MM.1S (cell line): ENCODE measurements around the gene FARS2.

Experiments
- DNase-seq: peaks from one replicate; pipeline ENCODE4 v3.0.0-alpha.2; 2015
- H2AFZ ChIP-seq: fragments of 300-600 bp; sonication (generic); 2 replicates; pipeline ENCODE4 v1.6.0; 2016; ENCODE audit warnings: antibody characterized with exemption, low read length
- H3F3A ChIP-seq: fragments of 300-600 bp; sonication (generic); 2 replicates; pipeline ENCODE4 v1.6.1; 2016; ENCODE audit warnings: mild to moderate bottlenecking, antibody characterized with exemption, low read length, moderate library complexity, mixed read lengths; ENCODE audit not compliant: insufficient read depth
- H3K27ac ChIP-seq: fragments of 300-600 bp; sonication (generic); 2 replicates; pipeline ENCODE4 v1.5.1; 2016; ENCODE audit warnings: mild to moderate bottlenecking, low read length
- H3K27me3 ChIP-seq: fragments of 300-600 bp; sonication (generic); replicated peaks from 2 replicates; pipeline ENCODE4 v1.6.0; 2016; ENCODE audit warnings: low read length; ENCODE audit not compliant: insufficient read depth
- H3K36me3 ChIP-seq: fragments of 300-600 bp; sonication (generic); replicated peaks from 2 replicates; pipeline ENCODE4 v1.6.1; 2016; ENCODE audit warnings: mild to moderate bottlenecking, low read length, mixed read lengths; ENCODE audit not compliant: insufficient read depth
- H3K4me1 ChIP-seq: fragments of 300-600 bp; sonication (generic); 2 replicates; pipeline ENCODE4 v1.6.1; 2016; ENCODE audit warnings: low read length, mixed read lengths
- H3K4me2 ChIP-seq: fragments of 300-600 bp; sonication (generic); 2 replicates; pipeline ENCODE4 v1.6.0; 2016; ENCODE audit warnings: low read depth, low read length
- H3K4me3 ChIP-seq: fragments of 300-600 bp; sonication (generic); 2 replicates; pipeline ENCODE4 v1.5.1; 2016; ENCODE audit warnings: low read length, mixed read lengths
- H3K79me2 ChIP-seq: fragments of 300-600 bp; sonication (generic); 2 replicates; pipeline ENCODE4 v1.6.1; 2016; ENCODE audit warnings: mixed run types, low read length, mixed read lengths
- H3K9ac ChIP-seq: fragments of 300-600 bp; sonication (generic); 2 replicates; pipeline ENCODE4 v1.6.1; 2016; ENCODE audit warnings: low read length, mixed read lengths
- H3K9me2 ChIP-seq: fragments of 300-600 bp; sonication (generic); replicated peaks from 2 replicates; pipeline ENCODE4 v1.6.1; 2016; ENCODE audit warnings: mild to moderate bottlenecking, low read length, mixed read lengths; ENCODE audit not compliant: insufficient read depth
- H3K9me3 ChIP-seq: fragments of 300-600 bp; sonication (generic); replicated peaks from 2 replicates; pipeline ENCODE4 v1.6.1; 2016; ENCODE audit warnings: mild to moderate bottlenecking, low read length, mixed read lengths; ENCODE audit not compliant: insufficient read depth
- H4K20me1 ChIP-seq: fragments of 300-600 bp; sonication (generic); 2 replicates; pipeline ENCODE4 v1.6.1; 2016; ENCODE audit warnings: mild to moderate bottlenecking, low read length, moderate library complexity, mixed read lengths; ENCODE audit not compliant: insufficient read depth
- EZH2 ChIP-seq: fragments of 300-600 bp; sonication (generic); optimal IDR thresholded peaks from 2 replicates; pipeline ENCODE3; 2017; ENCODE audit warnings: low read depth, mild to moderate bottlenecking, antibody characterized with exemption, low read length, mixed read lengths
- EZH2phosphoT487 ChIP-seq: fragments of 300-600 bp; sonication (generic); IDR thresholded peaks from 2 replicates; pipeline ENCODE4 v1.6.1; 2018; ENCODE audit warnings: antibody characterized with exemption, low read length
- TF ChIP-seq, protein P1 (sequence below): fragments of 300-600 bp; sonication (generic); IDR thresholded peaks from 2 replicates; pipeline ENCODE4 v1.5.1; 2016; ENCODE audit warnings: antibody characterized with exemption, low read length, mixed read lengths

FARS2 gene

DNA sequence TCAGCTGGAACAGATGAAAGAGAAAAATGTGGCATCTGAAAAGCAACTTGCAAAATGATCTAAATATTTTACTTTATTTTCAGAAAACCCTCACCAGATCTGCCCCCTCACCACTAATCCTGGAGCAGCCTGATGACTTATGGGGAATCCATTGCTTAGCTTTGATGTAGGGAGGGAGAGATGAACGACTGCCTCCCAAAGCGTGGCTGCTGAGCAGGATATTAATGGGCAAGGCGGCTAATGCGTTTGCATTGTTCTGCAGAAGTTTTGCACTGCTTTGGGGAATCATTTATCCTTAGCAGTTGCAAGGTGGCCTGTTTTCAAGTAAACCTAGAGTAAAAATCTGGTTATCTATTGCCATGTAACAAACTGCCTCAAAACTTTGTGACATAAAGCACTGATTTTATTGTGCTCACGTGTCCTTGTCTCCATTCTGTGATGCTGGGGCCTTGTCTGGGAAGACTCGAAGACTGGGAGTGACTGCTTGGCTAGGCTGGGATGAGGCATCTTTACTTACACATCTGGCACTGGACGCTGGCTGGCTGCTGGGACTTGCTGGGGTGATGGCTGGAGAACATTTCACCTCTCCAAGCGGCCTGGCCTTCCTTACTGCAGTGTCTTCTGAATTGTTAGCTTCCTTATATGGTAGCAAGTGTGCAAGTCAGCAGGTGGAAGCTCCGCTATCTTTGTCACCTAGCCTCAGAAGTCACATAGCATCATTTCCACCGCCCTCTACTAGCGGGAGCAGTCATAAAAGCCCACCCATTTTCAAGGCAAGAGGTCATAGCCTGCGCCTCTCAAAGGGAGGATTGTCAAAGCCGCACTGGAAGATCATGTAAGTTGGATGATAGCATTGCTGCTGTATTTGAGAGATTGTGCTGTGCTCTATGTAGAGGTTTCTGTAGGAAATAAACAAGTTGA is 432.2 kb downstream of the FARS2 start:
- H3K4me1 ChIP-seq = no peaks in the 10 kb centered on the region
- no peaks in the 10 kb centered on the region for H3K79me2 ChIP-seq
- no peak overlapping the region for H3K9ac ChIP-seq
- no peak overlapping the region for H3K27ac ChIP-seq
- H3K9me3 ChIP-seq = no peaks in the 10 kb centered on the region
- H3K27me3 ChIP-seq = no peaks in the 10 kb centered on the region
- H3K9me2 ChIP-seq = no peaks in the 10 kb centered on the region
- H3K4me3 ChIP-seq = no peak overlapping the region
- no peak for TF ChIP-seq EZH2phosphoT487
- TF ChIP-seq, protein P1, sequence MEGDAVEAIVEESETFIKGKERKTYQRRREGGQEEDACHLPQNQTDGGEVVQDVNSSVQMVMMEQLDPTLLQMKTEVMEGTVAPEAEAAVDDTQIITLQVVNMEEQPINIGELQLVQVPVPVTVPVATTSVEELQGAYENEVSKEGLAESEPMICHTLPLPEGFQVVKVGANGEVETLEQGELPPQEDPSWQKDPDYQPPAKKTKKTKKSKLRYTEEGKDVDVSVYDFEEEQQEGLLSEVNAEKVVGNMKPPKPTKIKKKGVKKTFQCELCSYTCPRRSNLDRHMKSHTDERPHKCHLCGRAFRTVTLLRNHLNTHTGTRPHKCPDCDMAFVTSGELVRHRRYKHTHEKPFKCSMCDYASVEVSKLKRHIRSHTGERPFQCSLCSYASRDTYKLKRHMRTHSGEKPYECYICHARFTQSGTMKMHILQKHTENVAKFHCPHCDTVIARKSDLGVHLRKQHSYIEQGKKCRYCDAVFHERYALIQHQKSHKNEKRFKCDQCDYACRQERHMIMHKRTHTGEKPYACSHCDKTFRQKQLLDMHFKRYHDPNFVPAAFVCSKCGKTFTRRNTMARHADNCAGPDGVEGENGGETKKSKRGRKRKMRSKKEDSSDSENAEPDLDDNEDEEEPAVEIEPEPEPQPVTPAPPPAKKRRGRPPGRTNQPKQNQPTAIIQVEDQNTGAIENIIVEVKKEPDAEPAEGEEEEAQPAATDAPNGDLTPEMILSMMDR = no peak
- no peak for TF ChIP-seq EZH2
- DNase-seq = no peak
- H3F3A ChIP-seq = no peaks in the 10 kb centered on the region
- no peak overlapping the region for H2AFZ ChIP-seq
- no peak overlapping the region for H3K4me2 ChIP-seq
- H4K20me1 ChIP-seq = no peaks in the 10 kb centered on the region
- no peaks in the 10 kb centered on the region for H3K36me3 ChIP-seq

DNA sequence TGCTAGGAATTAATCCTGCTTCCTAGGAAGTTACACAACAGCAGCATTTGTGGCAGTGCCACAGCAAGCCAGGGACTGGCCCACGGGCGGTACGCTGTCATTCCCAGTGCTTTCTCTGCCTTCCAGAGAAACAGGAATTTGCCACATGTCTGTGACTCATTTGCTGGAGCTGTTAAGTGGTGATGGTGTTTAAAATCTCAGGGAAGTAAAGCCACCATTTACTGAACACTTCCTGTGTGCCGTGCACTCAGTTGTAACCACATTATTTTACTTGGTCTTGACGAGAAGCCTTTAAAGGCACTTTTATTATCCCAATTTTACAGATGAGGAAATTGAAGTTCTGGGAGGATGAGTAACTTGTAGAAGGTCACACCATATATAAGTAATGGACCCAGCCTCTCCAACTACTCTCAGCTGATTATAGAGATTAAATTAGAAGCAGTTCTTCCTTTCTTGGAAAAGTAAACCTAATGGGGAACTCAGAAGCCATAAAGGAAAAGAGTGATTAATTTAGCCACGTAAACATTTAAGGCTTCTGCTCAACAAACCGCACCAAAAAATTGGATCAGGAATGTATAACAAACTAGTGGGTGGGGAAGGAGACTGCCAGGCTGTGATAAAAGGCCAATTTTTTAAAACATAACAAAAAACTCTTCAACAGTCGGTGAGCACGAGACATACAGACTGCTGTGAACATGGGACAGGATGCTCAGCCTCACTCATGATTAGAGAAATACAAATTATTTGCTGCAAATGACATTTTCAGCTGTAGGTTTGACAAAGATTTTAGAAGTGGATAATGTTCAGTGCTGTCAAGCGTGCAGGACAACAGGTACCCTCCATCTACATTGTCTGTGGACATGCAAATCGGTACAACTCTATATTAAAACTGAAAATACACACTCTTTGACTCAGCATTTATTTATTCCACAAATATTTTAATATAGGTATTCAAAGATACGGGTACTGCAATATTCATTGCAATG is 434.2 kb downstream of the FARS2 start:
- Histone ChIP-seq H3K4me1 (no peaks in the 10 kb centered on the region), H2AFZ (no peak overlapping the region), H3K79me2 (no peaks in the 10 kb centered on the region), H3K4me2 (no peak overlapping the region), H4K20me1 (no peaks in the 10 kb centered on the region), H3K27me3 (no peaks in the 10 kb centered on the region), H3K36me3 (no peaks in the 10 kb centered on the region), H3F3A (no peaks in the 10 kb centered on the region), H3K4me3 (no peak overlapping the region), H3K9ac (no peak overlapping the region), H3K27ac (no peak overlapping the region), H3K9me2 (no peaks in the 10 kb centered on the region), H3K9me3 (no peaks in the 10 kb centered on the region)
- no peak for DNase-seq
- TF ChIP-seq, protein P1 = no peak
- TF ChIP-seq EZH2phosphoT487 (no peak), EZH2 (no peak)

DNA sequence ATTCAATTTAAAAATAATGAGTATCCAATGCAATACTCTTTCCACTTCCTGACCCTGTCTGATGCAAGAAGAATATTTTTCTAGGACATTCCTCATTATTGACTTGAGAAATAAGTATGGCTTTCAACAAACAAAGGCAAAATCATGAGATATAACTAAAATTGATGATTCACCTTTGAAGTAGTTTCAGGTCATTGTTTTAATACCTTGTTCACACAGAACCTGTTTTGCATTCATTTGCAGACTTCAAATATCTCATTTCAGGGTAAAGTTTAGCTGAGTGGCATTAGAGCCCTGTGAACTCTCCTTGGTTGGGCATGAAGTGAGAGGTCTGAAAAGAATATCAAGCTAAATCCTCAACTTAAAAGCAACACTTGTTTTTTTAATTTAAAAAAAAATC is 436.2 kb downstream of the FARS2 start:
- Histone ChIP-seq H4K20me1 (no peaks in the 10 kb centered on the region), H3K27ac (no peak overlapping the region), H3K4me3 (no peak overlapping the region), H3K36me3 (no peaks in the 10 kb centered on the region), H3K9ac (no peak overlapping the region), H3K27me3 (no peaks in the 10 kb centered on the region), H3K9me3 (no peaks in the 10 kb centered on the region), H2AFZ (no peak overlapping the region), H3K4me2 (no peak overlapping the region), H3K9me2 (no peaks in the 10 kb centered on the region), H3K79me2 (no peaks in the 10 kb centered on the region), H3F3A (no peaks in the 10 kb centered on the region), H3K4me1 (no peaks in the 10 kb centered on the region)
- no peak for DNase-seq
- TF ChIP-seq, protein P1 = no peak
- TF ChIP-seq EZH2 (no peak), EZH2phosphoT487 (no peak)
